Measurements from ENCODE around the gene MRPL23.

MRPL23 gene

GRCh38 chr11:1921574-1922141 lies 25.5 kb upstream of the MRPL23 start:
- DNase-seq: no peak

GRCh38 chr11:1922481-1923081 lies 24.6 kb upstream of the MRPL23 start:
- DNase-seq: no peak

GRCh38 chr11:1923201-1923956 lies 23.8 kb upstream of the MRPL23 start:
- DNase-seq: no peak

- DNase-seq: no peak
Measured at GRCh38 chr11:1924181-1924580, 23.0 kb upstream of the MRPL23 start.

GRCh38 chr11:1924646-1925372 lies 22.3 kb upstream of the MRPL23 start:
- no peak for DNase-seq

- DNase-seq: no peak
Measured at GRCh38 chr11:1925373-1926155, 21.6 kb upstream of the MRPL23 start.

DNA sequence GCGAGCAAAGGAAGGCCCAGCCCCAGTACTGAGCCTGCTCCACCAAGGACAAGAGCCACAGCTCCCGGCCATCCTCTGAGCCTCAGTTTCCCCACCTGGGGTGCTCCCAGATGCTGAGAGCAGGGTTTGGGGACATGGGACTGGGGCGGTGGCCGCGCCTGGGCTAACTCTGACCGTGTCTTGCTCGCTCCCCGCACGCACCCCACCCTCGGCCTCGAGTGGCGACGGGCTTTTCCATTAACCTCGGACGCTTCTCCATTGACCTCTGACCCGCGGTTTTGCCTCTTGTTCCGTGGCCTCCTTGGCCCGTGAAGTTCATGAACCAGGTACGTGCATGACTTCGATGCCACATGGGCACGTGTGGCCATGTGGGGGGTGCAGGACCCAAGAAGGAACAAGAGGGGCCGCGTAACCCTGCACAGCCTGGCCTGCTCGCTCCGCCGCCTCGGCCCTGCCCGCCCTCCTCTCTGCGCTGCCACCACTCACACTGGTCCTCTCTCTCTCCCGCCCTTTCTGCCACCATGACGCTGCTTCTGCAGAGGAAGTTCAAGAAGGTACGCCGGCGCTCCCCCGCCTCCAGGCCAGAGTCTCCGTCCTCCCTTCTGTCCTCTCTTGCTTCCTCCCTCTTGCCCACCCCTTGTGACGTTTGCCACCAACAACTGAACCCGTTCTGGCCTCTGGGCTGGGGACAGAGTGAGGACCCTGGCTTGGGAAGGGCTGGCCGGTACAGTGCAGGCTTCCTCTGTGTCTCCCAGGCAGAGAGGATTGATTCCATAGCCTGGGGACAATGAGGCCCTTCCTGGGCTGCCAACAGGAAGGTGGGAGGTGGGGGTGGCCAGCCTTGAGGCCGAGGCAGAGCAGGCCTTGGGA lies 20.7 kb upstream of the MRPL23 start:
- no peak for DNase-seq

GRCh38 chr11:1927026-1927847 lies 19.9 kb upstream of the MRPL23 start:
- no peak for DNase-seq

- no peak for DNase-seq
Measured at GRCh38 chr11:1927848-1928469, 19.2 kb upstream of the MRPL23 start.

DNA sequence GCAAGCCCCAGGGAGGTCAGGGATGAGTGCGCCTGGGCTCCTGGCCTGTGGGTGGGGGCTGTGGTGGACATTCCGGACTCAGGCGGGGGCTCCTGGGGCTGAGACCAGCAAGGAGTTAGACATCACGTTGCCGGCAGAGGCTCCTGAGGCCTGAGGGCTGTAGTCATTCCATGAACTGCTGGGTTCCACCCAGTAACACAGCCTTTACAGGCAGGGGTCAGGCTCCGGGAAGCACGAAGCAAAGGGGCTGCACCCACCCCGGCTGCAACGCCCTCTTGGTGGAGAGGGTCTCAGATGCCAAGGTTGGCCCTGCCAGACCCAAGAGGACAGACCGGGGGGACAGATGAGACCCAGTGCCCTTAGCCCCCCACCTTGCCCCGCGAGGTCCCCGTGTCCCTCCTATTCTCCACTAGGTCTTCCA lies 18.7 kb upstream of the MRPL23 start:
- no peak for DNase-seq

DNA sequence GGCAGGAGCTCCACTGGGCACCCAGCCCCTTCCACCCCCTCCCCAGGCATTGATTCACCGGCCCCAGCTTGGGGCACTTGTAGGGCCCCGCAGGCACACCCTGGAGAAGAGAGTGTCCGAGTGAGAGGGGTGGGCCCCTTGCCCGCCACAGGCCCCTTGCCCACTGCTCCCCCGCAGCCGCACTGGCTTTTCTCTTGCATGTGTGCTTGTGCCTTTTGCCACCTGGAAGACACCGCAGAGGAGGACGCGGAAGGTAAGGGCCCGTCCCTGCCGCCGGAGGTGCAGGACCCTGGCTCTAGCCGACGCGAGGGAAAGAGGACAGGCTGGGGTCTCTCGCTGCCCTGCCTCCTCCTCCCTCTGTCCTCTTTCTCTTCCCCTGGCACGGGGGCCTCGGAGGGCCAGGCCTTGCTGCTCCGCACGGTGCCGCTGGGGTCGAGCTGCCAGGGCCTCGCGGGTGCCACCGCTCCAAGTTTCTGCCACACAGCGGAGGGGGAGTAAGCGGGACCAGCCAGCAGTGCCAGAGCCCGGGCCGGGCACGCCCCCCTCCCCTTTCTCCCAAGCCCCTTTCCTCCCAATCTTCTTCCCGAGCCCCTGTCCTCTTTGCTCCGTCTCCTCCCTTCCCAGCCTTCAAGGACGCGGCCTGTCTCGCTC lies 18.1 kb upstream of the MRPL23 start:
- no peak for DNase-seq

- no peak for DNase-seq
Measured at GRCh38 chr11:1929621-1930461, 17.3 kb upstream of the MRPL23 start.

- DNase-seq: no peak
Measured at GRCh38 chr11:1930462-1930830, 16.7 kb upstream of the MRPL23 start.

DNA sequence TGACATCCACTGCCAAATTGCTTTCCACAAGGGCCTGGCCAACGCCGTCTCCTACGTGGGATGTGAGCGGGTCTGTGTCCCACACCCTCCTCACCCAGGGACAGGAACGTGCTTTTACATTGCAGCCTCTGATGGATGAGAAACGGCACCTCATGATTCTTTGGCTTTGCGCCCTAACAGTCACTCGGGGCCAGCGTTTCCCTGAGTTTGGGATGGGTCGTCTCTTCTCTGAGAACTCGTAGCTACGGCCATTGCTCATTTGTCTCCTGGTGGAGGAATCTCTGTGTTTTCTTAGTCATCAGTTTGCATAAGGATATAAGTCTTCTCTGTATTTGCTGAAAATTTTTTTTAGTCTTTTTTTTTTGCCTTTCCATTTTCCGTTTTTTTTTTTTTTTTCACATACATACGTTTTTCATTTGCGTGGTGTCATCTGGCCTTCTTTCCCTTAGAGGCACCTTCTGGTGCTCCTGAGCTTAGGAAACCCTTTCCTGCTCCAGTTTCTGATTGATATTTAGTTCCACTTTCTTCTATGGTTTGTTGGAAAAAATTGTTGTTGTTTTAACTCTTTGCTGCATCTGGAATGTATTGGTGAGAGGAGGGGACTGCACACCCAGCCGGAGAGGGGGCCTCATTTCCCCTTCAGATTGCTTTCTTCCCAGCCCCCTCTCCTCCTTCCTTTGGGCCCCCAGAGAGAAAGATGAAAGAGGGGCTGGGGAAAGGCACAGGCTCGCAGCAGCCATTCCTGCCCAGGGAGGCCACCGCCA lies 15.6 kb upstream of the MRPL23 start:
- DNase-seq: no peak

- no peak for DNase-seq
Measured at GRCh38 chr11:1932105-1932480, 15.0 kb upstream of the MRPL23 start.

DNA sequence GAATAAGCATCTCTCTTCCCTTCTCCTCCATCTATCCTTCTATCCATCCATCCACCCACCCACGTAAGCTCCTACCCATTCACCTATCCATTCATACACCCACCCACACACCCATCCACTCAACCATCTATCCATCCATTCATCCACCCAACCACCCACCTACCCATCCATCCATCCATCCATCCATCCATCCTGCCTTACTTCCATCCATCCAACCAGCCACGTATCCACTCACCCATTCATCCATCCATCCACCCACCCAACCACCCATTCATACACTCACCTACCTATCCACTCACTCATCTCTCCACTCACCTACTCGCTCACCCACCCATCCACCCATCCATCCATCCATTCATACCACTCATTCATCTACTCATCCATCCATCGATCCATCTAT lies 14.5 kb upstream of the MRPL23 start:
- DNase-seq: no peak

DNA sequence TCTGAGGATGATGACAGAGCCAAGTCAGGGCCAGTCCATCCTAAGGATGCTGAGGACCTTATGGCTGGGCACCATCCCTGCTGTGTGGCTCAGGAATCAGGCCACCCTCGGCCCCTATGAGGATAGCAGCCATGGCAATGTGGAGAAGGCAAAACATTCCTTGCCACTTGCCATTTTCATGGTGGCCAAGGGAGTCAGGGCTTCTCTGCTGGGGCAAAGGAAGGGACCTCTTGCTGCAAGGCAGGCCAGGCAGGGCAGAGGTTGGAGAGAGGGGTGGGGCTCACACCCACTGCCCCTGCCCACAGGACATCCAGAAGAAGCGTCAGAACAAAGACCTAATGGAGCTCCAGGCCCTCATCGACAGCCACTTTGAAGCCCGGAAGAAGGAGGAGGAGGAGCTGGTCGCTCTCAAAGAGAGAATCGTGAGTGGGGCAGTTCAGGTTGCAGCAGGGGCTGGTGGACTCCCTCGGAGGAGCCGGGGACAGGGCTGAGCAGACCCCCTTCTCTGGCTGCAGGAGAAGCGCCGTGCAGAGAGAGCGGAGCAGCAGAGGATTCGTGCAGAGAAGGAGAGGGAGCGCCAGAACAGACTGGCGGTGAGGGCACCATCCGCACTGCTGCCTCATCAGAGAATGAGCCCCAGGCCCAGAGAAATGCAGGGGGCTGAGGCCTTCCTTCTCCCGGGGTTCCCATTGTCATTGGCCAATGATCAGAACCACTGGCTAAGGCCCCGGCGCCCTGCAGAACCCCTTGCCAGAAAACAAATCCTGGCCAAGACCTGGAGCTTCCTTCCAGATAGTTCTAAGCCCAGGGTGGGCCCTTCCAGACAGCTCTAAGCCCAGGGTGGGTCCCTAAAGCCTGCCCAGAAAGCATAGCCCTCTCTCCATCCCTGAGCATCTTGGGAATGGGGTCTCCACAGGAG lies 13.5 kb upstream of the MRPL23 start:
- no peak for DNase-seq
